ENCODE results near the gene C4orf36. TPM values are rescaled to one million over a fixed set of nuclear protein-coding genes. Genes with fewer than 3 reads are reported as not detected.

The C4orf36 gene
- total RNA-seq, 4 donors from 2014 or later = 2.3 to 5.3 (median 3.5) TPM; not detected in 1

GRCh38 chr4:86921608-86922252, 29.5 kb upstream of the C4orf36 start:
- 90 to 95% methylated on average over 1 of the region's 1 CpG for WGBS, 2 donors
- intact Hi-C loops (cut with DNase I) = loop anchor here (10.0 kb wide), 2 partner anchors 173 to 313 kb away; no protein-coding TSS in a partner anchor

GRCh38 chr4:86919561-86920223, 27.5 kb upstream of the C4orf36 start:
- no peak overlapping the region for H3K27ac ChIP-seq
- TF ChIP-seq POLR2A (IDR thresholded peaks at IDR 0.05) = no peak
- TF ChIP-seq CTCF (IDR thresholded peaks at IDR 0.05) = no peak
- H3K9me3 ChIP-seq = no peaks in the 10 kb centered on the region
- no peaks in the 10 kb centered on the region for H3K27me3 ChIP-seq
- H3K4me3 ChIP-seq (replicated peaks in 1 of 3) = no peak overlapping the region
- no peaks in the 10 kb centered on the region for H3K36me3 ChIP-seq
- intact Hi-C loops (cut with DNase I) = loop anchor here (10.0 kb wide), 2 partner anchors 175 to 315 kb away; no protein-coding TSS in a partner anchor
- WGBS, 2 donors = 90 to 94% methylated on average over 4 of the region's 4 CpGs
- peaks cover 0 to 3% of the 10 kb centered on the region in 2 donors for H3K4me1 ChIP-seq
- DNase-seq = no peak

More at GRCh38 chr4:86921608-86922252, 29.5 kb upstream of the C4orf36 start:
- H3K27me3 ChIP-seq = no peaks in the 10 kb centered on the region
- no peak for DNase-seq
- H3K9me3 ChIP-seq = no peaks in the 10 kb centered on the region
- H3K27ac ChIP-seq = no peak overlapping the region
- no peak overlapping the region for H3K4me3 ChIP-seq (replicated peaks in 1 of 3)
- TF ChIP-seq POLR2A (IDR thresholded peaks at IDR 0.05) = no peak
- TF ChIP-seq CTCF (IDR thresholded peaks at IDR 0.05) = no peak
- no peaks in the 10 kb centered on the region for H3K36me3 ChIP-seq
- H3K4me1 ChIP-seq = peaks cover 0 to 3% of the 10 kb centered on the region in 2 donors

GRCh38 chr4:86918539-86919072, 26.4 kb upstream of the C4orf36 start:
- Histone ChIP-seq H3K9me3 (no peaks in the 10 kb centered on the region), H3K4me3 (replicated peaks in 1 of 3) (no peak overlapping the region), H3K4me1 (peaks cover 0 to 3% of the 10 kb centered on the region in 2 donors), H3K27me3 (no peaks in the 10 kb centered on the region), H3K27ac (no peak overlapping the region), H3K36me3 (no peaks in the 10 kb centered on the region)
- TF ChIP-seq POLR2A (IDR thresholded peaks at IDR 0.05) = no peak
- no peak for TF ChIP-seq CTCF (IDR thresholded peaks at IDR 0.05)
- no peak for DNase-seq
- WGBS, 2 donors = 35 to 66% methylated on average over 3 of the region's 3 CpGs
- intact Hi-C loops (cut with DNase I) = no loop called here

- no peak overlapping the region for H3K4me3 ChIP-seq (replicated peaks in 1 of 3)
- no peak overlapping the region for H3K27ac ChIP-seq
- intact Hi-C loops (cut with DNase I) = no loop called here
- TF ChIP-seq CTCF (IDR thresholded peaks at IDR 0.05) (no peak), POLR2A (IDR thresholded peaks at IDR 0.05) (no peak)
- no peaks in the 10 kb centered on the region for H3K27me3 ChIP-seq
- H3K4me1 ChIP-seq = peaks cover 0 to 3% of the 10 kb centered on the region in 2 donors
- WGBS, 2 donors = 94 to 95% methylated on average over 4 of the region's 4 CpGs
- no peak for DNase-seq
- no peaks in the 10 kb centered on the region for H3K9me3 ChIP-seq
- no peaks in the 10 kb centered on the region for H3K36me3 ChIP-seq
Observed at GRCh38 chr4:86917212-86918039, 25.2 kb upstream of the C4orf36 start.
